Measurements from ENCODE around the gene CPSF3. TPM values are rescaled to one million over a fixed set of nuclear protein-coding genes. Genes with fewer than 3 reads are reported as not detected.

The CPSF3 gene
- polyA plus RNA-seq, 4 donors, result 32.7 to 63.4 (median 55.3) TPM

DNA sequence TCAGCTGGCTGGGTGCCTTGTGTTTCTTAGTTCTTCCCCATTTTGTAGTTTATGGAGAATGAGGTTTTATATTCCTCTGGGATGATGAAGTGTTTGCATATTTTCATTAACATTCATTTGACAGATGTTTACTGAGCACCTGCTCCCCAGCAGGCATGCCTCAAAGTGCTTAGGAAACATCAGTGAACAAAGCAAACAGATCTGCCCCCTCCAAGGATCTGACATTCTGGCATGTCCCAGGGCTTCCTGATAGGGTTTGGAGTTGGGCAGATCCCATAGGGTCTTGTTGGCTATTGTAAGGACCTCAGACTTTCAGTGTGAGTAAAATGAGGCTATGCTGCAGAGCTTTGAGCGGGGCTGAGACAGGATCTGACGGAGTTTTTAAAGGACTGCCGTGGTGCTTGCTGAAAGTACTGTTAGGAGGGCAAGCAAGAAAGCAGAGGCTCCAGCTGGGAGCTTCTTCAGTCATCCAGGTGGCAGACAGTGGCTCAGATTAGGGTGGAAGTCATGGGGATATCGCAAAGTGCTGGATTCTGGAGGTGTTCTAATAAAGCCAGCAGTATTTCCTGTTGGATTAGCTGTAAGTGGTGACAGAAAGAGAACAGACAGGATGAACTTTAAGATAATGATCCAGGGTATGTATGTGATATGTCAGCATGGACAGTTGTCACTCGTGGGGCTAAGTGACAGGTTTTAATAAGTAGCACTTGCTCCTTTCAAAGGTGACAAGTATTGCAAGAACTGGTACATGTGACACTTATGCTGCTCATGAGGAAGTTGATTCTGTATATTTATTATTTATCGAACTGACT lies 39.6 kb downstream of the CPSF3 start:
- DNase-seq (ENCODE audit: low read depth in 4 of 4, low spot score in 3 of 4), result no peak

DNA sequence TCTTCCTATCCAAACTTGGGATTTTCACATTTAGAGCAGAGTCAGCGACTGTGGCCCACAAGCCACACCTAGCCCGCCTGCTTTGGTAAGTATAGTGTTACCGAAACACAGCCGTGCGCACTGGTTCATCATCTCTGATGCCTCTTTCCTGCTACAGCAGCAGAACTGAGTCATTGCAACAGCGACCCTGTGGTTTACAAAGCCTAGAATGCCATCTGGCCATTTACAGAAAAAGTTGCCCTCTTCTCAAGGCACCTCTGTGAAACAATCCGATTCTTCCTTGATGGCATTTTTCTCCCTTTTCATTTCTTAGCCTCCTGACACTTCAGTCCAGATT lies 40.2 kb downstream of the CPSF3 start:
- no peak for DNase-seq (ENCODE audit: low read depth in 4 of 4, low spot score in 3 of 4)

GRCh38 chr2:9465170-9465569 lies 41.7 kb downstream of the CPSF3 start:
- DNase-seq (ENCODE audit: low read depth in 4 of 4, low spot score in 3 of 4), result no peak

DNA sequence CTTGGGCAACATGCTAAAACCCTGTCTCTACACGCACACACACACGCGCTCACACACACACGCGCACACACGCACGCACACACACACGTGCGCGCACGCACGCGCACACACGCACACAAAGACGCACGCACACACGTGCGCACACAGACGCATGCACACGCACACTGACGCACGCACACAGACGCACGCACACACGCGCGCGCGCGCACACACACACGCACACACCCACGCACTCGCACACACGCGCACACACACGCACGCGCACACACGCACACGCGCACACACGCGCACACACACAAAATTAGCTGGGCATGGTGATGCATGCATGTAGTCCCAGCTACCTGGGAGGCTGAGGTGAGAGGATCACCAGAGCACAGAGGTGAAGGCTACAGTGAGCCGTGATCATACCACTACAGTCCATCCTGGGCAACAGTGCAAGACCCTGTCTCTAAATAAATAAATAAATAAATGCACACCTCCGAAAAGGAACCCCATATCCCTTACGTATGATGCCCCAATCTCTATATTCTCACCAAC lies 42.8 kb downstream of the CPSF3 start:
- DNase-seq (ENCODE audit: low read depth in 4 of 4, low spot score in 3 of 4), result no peak

DNA sequence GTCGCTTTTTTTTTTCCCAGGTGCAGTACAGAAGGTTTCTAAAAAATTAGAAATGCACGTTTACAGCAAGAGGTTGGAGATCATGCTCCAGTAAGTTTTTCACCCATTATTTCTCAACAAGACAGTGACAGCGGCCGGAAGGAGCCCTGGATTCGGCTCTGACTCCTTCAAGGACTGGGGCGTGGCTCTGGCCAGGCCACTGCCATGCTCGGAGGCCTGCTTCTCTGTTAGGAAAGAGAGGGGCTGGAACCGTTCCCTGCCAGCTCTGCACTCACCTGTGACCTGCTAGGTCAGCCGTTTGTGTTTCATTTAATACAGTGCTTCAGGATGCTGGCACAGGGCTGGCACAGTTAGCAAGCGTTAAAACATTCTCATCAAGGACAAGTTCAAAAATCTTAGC lies 44.2 kb downstream of the CPSF3 start:
- no peak for DNase-seq (ENCODE audit: low read depth in 4 of 4, low spot score in 3 of 4)

GRCh38 chr2:9471206-9471605 lies 47.8 kb downstream of the CPSF3 start:
- DNase-seq (ENCODE audit: low read depth in 4 of 4, low spot score in 3 of 4), result no peak

GRCh38 chr2:9472511-9472910 lies 49.1 kb downstream of the CPSF3 start:
- DNase-seq (ENCODE audit: low read depth in 4 of 4, low spot score in 3 of 4), result no peak

- DNase-seq (ENCODE audit: low read depth in 4 of 4, low spot score in 3 of 4), result peak in 3 of 4 donors; percentile 4 to 24 (median 10)
Measured at GRCh38 chr2:9473308-9473984, 50.0 kb downstream of the CPSF3 start.

- peak in 1 of 4 donors; percentile 7 for DNase-seq (ENCODE audit: low read depth in 4 of 4, low spot score in 3 of 4)
Measured at GRCh38 chr2:9473985-9474360, 50.5 kb downstream of the CPSF3 start.

- peak in 3 of 4 donors; percentile 4 to 25 (median 18) for DNase-seq (ENCODE audit: low read depth in 4 of 4, low spot score in 3 of 4)
Measured at GRCh38 chr2:9474361-9475057, 51.1 kb downstream of the CPSF3 start, which contains the start of gene IAH1. IAH1 (plus strand) TSS chr2:9474551; CDS start chr2:9474567, 16 bp downstream.

DNA sequence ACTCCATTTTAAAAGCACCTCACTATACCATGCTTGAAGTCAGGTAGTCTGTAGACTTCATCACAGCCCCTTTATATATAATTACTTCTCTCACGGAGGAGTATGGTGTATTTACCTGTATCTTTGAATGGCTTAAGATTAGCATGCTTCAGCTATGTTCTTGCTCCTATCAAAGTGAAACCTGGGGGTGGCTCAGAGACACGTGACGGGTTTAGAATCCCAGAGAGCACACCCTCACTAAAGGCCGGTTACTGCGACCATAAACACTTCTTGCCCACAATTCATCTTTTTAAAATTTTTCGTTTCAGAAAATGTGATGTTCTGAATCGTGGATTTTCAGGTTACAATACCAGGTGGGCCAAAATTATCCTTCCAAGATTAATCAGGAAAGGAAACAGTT lies 54.5 kb downstream of the CPSF3 start:
- DNase-seq (ENCODE audit: low read depth in 4 of 4, low spot score in 3 of 4), result no peak

DNA sequence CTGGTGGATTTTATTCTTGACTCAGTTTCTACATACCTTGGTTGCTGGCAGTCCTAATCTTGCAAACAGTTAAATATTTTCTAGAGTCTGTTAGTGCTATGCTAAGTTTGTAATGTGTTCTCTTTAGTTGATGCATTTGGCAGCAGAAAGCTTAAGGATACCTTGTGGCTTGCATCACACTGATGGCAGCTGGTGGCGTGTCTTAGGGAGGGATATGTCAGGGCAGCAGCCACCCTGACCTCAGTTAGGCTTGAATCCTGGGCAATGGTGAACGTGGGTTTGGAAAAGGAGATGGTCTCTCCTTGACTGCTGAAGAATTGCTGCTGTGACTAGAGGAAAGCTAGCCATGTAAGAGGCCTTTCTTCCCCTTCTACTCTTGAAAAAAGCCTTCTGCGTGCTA lies 55.1 kb downstream of the CPSF3 start:
- DNase-seq (ENCODE audit: low read depth in 4 of 4, low spot score in 3 of 4), result no peak

DNA sequence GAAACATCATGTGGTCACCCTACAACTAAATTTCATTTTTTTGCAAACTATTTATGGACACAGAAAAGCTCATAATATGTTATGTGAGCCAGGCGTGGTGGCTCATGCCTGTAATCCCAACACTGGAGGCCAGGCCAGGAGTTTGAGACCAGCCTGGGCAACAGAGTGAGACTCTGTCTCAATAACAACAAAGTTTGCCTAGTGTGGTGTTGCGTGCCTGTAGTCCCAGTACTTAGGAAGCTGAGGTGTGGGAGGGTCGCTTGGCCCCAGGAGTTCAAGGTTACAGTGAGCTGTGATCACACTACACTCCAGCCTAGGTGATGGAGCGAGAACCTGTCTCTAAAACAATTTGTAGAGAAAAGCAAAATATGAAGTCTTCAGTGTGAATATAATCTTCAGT lies 56.7 kb downstream of the CPSF3 start:
- DNase-seq (ENCODE audit: low read depth in 4 of 4, low spot score in 3 of 4), result no peak

DNA sequence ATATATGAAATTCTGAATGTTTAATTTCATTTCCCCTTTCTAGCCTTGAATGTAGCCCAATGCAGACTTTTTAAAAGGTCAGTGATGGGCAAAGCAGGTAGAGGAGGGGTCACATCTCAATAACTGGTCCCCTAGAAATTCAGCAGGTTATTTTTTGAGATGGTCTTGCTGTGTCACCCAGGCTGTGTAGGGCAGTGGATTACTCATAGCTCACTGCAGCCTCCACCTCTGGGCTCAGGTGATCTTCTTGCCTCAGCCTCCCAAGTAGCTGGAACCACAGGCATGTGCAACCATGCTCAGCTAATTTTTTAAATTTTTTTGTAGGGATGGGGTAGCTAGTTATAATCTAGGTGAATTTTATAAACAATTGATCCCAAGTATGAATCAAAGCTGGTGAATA lies 59.7 kb downstream of the CPSF3 start:
- DNase-seq (ENCODE audit: low read depth in 4 of 4, low spot score in 3 of 4), result no peak

DNA sequence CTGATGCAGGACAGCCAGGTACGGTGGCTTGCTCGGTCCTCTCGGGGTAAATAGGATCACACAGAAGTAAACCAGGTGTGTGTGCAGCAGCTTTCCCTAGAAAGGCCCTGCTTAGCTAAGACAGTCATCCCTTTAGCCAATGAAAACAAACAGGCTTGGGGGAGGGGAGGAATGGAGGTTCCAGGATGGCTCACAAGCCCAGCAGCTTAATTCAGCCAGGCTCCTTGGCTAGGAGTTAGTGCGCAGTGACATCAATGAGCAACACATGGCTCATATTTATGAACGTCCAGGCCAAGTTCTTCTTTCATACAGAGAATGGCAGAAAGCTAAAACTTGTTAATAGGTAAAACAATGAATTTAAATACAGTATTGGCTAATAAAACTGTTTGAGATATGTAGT lies 61.1 kb downstream of the CPSF3 start:
- DNase-seq (ENCODE audit: low read depth in 4 of 4, low spot score in 3 of 4), result no peak

GRCh38 chr2:9488583-9489547 lies 65.4 kb downstream of the CPSF3 start:
- DNase-seq (ENCODE audit: low read depth in 4 of 4, low spot score in 3 of 4), result no peak

- DNase-seq (ENCODE audit: low read depth in 4 of 4, low spot score in 3 of 4), result no peak
Measured at GRCh38 chr2:9490789-9491188, 67.3 kb downstream of the CPSF3 start.

GRCh38 chr2:9492927-9493326 lies 69.5 kb downstream of the CPSF3 start:
- DNase-seq (ENCODE audit: low read depth in 4 of 4, low spot score in 3 of 4), result no peak

DNA sequence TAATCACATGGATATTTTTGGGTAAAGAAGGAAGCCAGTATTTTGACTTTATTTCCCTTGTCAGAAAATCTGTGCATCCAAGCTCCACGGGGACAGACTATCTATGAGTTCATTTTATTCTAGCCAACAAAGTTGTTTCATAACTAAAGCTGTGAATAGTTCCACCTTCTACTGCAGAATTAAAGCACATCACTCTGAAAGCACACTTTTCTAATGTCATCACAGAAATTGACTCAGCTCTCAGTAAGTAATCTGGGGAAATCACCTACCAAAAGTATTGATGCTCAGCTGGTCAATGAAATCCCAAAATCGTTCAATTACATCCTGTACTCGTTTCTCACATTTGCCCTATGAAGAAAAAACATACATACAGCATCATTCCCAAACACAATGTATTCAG lies 70.0 kb downstream of the CPSF3 start:
- no peak for DNase-seq (ENCODE audit: low read depth in 4 of 4, low spot score in 3 of 4)

GRCh38 chr2:9494081-9494480 lies 70.6 kb downstream of the CPSF3 start:
- DNase-seq (ENCODE audit: low read depth in 4 of 4, low spot score in 3 of 4), result no peak
